Measurements from ENCODE around the gene MPP2. TPM values are rescaled to one million over a fixed set of nuclear protein-coding genes. Genes with fewer than 3 reads are reported as not detected.

The MPP2 gene, protein sequence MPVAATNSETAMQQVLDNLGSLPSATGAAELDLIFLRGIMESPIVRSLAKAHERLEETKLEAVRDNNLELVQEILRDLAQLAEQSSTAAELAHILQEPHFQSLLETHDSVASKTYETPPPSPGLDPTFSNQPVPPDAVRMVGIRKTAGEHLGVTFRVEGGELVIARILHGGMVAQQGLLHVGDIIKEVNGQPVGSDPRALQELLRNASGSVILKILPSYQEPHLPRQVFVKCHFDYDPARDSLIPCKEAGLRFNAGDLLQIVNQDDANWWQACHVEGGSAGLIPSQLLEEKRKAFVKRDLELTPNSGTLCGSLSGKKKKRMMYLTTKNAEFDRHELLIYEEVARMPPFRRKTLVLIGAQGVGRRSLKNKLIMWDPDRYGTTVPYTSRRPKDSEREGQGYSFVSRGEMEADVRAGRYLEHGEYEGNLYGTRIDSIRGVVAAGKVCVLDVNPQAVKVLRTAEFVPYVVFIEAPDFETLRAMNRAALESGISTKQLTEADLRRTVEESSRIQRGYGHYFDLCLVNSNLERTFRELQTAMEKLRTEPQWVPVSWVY
- total RNA-seq: 0.43 and 0.79 TPM in 2 replicates

DNA sequence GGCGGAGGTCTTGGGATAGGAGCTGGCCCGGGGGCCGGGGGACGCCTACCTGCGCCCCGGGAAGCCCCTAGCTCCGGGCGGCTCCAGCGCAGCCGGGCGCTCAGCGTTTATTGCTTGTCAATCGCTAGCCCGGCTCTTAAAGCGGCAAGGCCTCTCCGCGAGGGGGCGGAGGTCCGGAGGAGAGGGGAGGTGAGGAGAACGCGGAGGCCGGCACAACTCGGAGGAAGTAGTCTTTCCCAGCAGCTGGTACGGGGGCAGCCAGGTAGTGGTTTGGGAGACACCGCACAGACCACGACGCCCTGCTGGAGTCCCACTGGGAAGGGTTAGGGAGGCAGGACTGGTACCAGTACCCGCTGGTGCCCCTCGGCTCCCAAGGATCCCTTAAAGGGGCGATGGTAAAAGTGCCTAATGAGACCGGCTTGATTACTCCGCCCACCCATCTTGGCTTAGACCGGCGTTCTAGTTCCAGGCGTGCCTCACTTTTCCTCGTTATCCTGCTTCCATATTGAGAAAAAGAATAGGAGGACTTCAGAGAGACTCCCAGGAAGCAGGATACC, at the start of gene MPP2:
Gene MPP2, minus strand, starts transcription at position 112 of the 557 bp plus-strand sequence. CDS start 3,076 bp downstream, outside the sequence.

DNA sequence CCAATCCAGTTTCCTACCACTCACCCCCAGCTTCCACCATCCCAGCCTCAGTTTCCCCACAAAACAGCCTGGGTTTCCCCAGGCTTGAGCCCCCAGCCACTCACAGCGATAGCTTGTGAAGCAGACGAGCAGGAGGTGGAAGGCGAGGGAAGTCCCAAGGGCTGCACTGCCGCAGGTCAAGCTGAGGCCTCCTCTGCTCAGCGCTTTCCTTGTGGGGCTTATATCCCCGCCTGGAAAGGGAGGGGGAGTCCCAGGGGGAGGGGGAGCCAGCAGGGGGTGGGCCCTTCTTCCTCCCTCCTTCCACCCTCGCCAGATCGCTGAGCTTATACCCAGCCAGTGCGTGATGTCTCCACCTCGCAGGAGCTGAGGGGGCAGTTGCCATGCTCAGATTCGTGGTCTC, 46.4 kb upstream of the MPP2 start, which contains the start of gene PYY:
Gene PYY, minus strand, starts transcription at position 195 of the 400 bp plus-strand sequence. CDS start 457 bp downstream, outside the sequence.

DNA sequence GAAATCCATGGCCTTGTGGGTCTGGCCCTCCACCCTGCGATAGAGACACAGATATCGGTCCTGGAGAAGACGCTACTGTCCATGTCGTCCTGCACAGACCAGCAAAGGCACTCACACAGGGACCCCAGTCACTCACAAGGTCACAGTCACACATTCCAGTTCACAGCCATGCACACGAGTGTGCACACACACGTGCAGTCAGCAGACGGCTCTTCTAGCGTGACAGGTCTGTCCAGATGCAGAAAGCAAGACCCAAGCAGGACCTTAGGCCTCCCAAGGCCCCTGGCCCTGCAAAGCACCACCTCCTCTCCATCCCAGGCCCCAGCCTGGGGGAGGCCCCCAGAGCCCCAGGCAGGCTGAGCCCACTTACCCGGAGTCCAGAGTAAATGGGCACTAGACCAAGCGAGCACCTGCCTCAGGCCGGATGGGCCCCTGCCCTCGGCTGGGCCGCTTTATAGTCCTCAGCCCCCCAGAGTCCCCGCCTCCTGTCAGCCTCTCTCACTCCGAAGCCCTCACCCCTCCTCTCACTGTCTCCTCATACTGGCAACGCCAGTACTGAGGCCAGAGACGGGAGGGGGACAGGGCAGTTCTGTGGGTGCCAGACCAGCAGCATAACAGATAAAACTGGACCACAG, 34.8 kb upstream of the MPP2 start, which contains the start of gene PPY:
Gene PPY, minus strand, starts transcription at position 426 of the 635 bp plus-strand sequence. CDS start 822 bp downstream, outside the sequence.

DNA sequence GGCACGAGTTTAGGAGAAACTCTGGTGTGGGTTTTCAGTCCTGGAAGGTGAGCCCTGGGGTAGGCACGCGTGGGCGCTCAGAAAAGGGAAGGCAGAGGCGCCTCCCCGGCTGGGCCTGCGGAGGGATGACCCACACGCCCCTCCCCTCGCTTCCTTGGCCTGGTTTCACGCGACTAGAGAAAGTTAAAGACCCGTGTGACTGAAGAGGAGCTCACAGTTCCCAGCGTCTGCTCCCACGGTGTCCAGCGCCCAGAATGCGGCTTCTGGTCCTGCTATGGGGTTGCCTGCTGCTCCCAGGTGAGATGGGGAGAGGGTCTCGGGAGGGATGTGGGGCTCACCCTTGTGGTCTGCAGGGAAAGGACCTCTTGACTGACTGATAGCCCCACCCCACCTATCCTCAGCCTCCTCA, 60.4 kb downstream of the MPP2 start, which contains the start of gene CD300LG:
Gene CD300LG, plus strand, starts transcription at position 214 of the 409 bp plus-strand sequence. Its CDS starts 41 bp downstream, at position 255.

DNA sequence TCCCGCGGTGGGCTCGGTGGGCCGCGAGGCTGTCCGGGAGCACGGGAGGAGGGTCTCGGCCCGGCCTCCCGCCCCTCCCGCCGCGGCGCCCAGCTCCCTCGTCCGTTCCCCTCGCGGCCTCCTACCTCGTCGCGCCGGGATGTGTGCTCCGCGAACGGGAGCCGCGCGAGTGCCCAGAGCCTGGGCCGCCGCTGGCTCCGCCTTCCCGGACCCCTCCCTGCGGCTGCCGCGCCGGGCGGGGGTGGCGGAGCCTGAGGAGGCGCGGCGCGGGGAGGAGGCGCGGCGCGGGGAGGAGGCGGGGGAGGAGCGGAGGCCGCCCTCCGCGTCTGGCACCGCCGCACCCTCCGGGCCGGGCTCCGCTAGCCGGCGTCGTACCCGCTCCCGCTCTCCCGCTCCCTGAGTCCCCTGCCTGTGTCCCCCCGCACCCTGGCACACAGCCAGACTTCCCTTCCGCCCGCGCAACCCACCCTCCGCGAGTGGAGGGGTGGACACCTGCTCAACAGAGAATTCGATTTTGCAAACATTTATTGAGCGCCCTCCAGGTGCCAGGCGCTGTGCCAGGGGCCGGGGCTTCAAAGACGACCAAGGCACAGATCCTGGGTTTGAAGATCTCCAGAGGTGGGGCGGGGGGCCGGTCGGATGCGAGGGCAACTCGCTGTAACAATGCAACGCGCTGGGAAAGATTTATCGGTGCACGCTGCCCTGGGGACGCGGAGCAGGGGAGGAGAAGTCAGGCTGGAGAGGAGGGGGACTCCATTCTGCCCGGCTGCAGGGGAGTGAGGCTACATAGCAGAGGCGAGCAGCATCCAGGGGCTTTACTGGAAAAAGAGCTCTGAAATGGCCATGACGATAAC, 74.1 kb downstream of the MPP2 start, which contains the start of gene MPP3:
Gene MPP3, minus strand, starts transcription at position 171 of the 854 bp plus-strand sequence. CDS start 1,240 bp downstream, outside the sequence.

Other genes starting within 250 kb of the MPP2 start
- gene MEOX1, start 245.6 kb downstream of the MPP2 start, total RNA-seq: 0.65 TPM in 1 of 2 replicates, not detected in the other
- gene SOST, start 148.7 kb downstream of the MPP2 start, total RNA-seq: not detected in 2 replicates
- gene DUSP3, start 128.6 kb downstream of the MPP2 start, total RNA-seq: 38.5 and 58.7 TPM in 2 replicates
- not detected in 2 replicates for gene CFAP97D1, start 127.1 kb downstream of the MPP2 start, total RNA-seq
- gene MPP3, start 74.4 kb downstream of the MPP2 start, total RNA-seq: 10.6 and 11.4 TPM in 2 replicates
- not detected in 2 replicates for gene CD300LG, start 60.4 kb downstream of the MPP2 start, total RNA-seq
- gene PPY, start 34.9 kb upstream of the MPP2 start, total RNA-seq: not detected in 2 replicates
- gene PYY, start 46.4 kb upstream of the MPP2 start, total RNA-seq: not detected in 2 replicates
- 2.4 and 2.5 TPM in 2 replicates for gene NAGS, start 97.1 kb upstream of the MPP2 start, total RNA-seq
- gene TMEM101, start 107.4 kb upstream of the MPP2 start, total RNA-seq: 60.3 and 125 TPM in 2 replicates
- 20.8 and 50.0 TPM in 2 replicates for gene LSM12, start 159.1 kb upstream of the MPP2 start, total RNA-seq
- gene G6PC3, start 163.2 kb upstream of the MPP2 start, total RNA-seq: 11.8 and 24.2 TPM in 2 replicates
- gene HDAC5, start 216.1 kb upstream of the MPP2 start, total RNA-seq: 27.3 and 35.7 TPM in 2 replicates
- gene HROB, start 234.4 kb upstream of the MPP2 start, total RNA-seq: 1.5 and 1.6 TPM in 2 replicates

All from placental epithelial cell (primary cell).